DMS79 (cell line): ENCODE measurements around the gene JAKMIP1.

Experiments
- DNase-seq: peaks from one replicate; lab custom pipeline; 2025; lab: John Stamatoyannopoulos, UW

The JAKMIP1 gene

GRCh38 chr4:5992171-5992827 is 208.1 kb downstream of the JAKMIP1 start:
- no peak for DNase-seq

GRCh38 chr4:5991405-5991804 is 208.9 kb downstream of the JAKMIP1 start:
- no peak for DNase-seq

- no peak for DNase-seq
Measured at GRCh38 chr4:5990446-5991160, 209.7 kb downstream of the JAKMIP1 start.

- no peak for DNase-seq
Measured at GRCh38 chr4:5989236-5990225, 210.8 kb downstream of the JAKMIP1 start.

GRCh38 chr4:5988086-5988845 is 212.1 kb downstream of the JAKMIP1 start:
- no peak for DNase-seq

GRCh38 chr4:5984843-5985242 is 215.5 kb downstream of the JAKMIP1 start:
- DNase-seq = no peak

- no peak for DNase-seq
Measured at GRCh38 chr4:5982156-5982973, 218.0 kb downstream of the JAKMIP1 start.

GRCh38 chr4:5980436-5981155 is 219.8 kb downstream of the JAKMIP1 start:
- no peak for DNase-seq

- no peak for DNase-seq
Measured at GRCh38 chr4:5979981-5980380, 220.4 kb downstream of the JAKMIP1 start.

GRCh38 chr4:5976921-5977320 is 223.4 kb downstream of the JAKMIP1 start:
- DNase-seq = no peak

GRCh38 chr4:5976431-5976830 is 223.9 kb downstream of the JAKMIP1 start:
- DNase-seq = no peak
